GM23338 (cell line): ENCODE measurements around the gene TPX2. TPM values are rescaled to one million over a fixed set of nuclear protein-coding genes. Genes with fewer than 3 reads are reported as not detected.

Experiments used
- ATAC-seq: fragments of 200-7000 bp; cut with Tn5 transposase; 3 replicates; pipeline ENCODE4 v1.9.1; 2020
- DNase-seq: peaks from one replicate; pipeline ENCODE4 v3.0.0-alpha.2; 2015; ENCODE audit warnings: low spot score
- H2AFZ ChIP-seq: fragments of 200-600 bp; sonication (generic); 2 replicates; pipeline ENCODE4 v1.8.0; 2016; ENCODE audit warnings: antibody characterized with exemption, mild to moderate bottlenecking, moderate library complexity
- H3F3A ChIP-seq: fragments of 200-600 bp; sonication (generic); replicated peaks from 2 replicates; pipeline ENCODE4 v1.8.0; 2017; ENCODE audit warnings: antibody characterized with exemption, mixed run types, low read depth
- H3K27ac ChIP-seq: fragments of 200-600 bp; sonication (generic); 2 replicates; pipeline ENCODE4 v1.6.1; 2016; ENCODE audit warnings: low read depth
- H3K27me3 ChIP-seq: fragments of 200-600 bp; sonication (generic); 2 replicates; pipeline ENCODE4 v1.8.0; 2016; ENCODE audit warnings: mild to moderate bottlenecking, mixed run types, moderate library complexity; ENCODE audit not compliant: insufficient read depth
- H3K36me3 ChIP-seq: fragments of 200-600 bp; sonication (generic); 2 replicates; pipeline ENCODE4 v1.8.0; 2016; ENCODE audit warnings: mild to moderate bottlenecking; ENCODE audit not compliant: insufficient read depth
- H3K4me1 ChIP-seq: fragments of 200-600 bp; sonication (generic); 2 replicates; pipeline ENCODE4 v1.8.0; 2016; ENCODE audit warnings: mild to moderate bottlenecking, moderate library complexity; ENCODE audit not compliant: insufficient read depth
- H3K4me2 ChIP-seq: fragments of 200-600 bp; sonication (generic); 2 replicates; pipeline ENCODE4 v1.7.1; 2017; ENCODE audit warnings: mixed run types
- H3K4me3 ChIP-seq: fragments of 200-600 bp; sonication (generic); 2 replicates; pipeline ENCODE4 v1.6.1; 2016; ENCODE audit warnings: mixed run types
- H3K79me2 ChIP-seq: fragments of 200-600 bp; sonication (generic); replicated peaks from 2 replicates; pipeline ENCODE4 v1.8.0; 2017; ENCODE audit warnings: mild to moderate bottlenecking; ENCODE audit not compliant: insufficient read depth
- H3K9me2 ChIP-seq: fragments of 200-600 bp; sonication (generic); 2 replicates; pipeline ENCODE4 v1.8.0; 2017; ENCODE audit not compliant: insufficient read depth
- H4K20me1 ChIP-seq: fragments of 200-600 bp; sonication (generic); replicated peaks from 2 replicates; pipeline ENCODE4 v1.8.0; 2017; ENCODE audit warnings: mild to moderate bottlenecking; ENCODE audit not compliant: insufficient read depth
- H3K27ac Mint-ChIP-seq: 2 replicates; pipeline ENCODE4 v1.8.0; 2020; ENCODE audit warnings: inconsistent platforms, mild to moderate bottlenecking, moderate library complexity, mixed read lengths
- H3K27me3 Mint-ChIP-seq: 3 replicates; pipeline ENCODE4 v1.8.0; 2022; ENCODE audit warnings: low read depth, mild to moderate bottlenecking, moderate library complexity, mixed read lengths, inconsistent platforms; ENCODE audit not compliant: insufficient read depth, poor library complexity
- H3K36me3 Mint-ChIP-seq: 3 replicates; pipeline ENCODE4 v1.8.0; 2021; ENCODE audit warnings: low read depth, mild to moderate bottlenecking, inconsistent platforms, moderate library complexity, mixed read lengths
- H3K4me1 Mint-ChIP-seq: 3 replicates; pipeline ENCODE4 v1.8.0; 2020; ENCODE audit warnings: mild to moderate bottlenecking, inconsistent platforms, mixed read lengths
- H3K4me3 Mint-ChIP-seq: 3 replicates; pipeline ENCODE4 v1.8.0; 2021; ENCODE audit warnings: moderate library complexity, mild to moderate bottlenecking, inconsistent platforms, mixed read lengths
- H3K9me3 Mint-ChIP-seq: 3 replicates; pipeline ENCODE4 v1.8.0; 2020; ENCODE audit warnings: moderate library complexity, mild to moderate bottlenecking, inconsistent platforms, mixed read lengths
- CREB1 ChIP-seq: fragments of 250-450 bp; sonication (Bioruptor Pico); IDR thresholded peaks from 2 replicates; pipeline ENCODE4 v1.5.0; 2020; ENCODE audit warnings: low read depth, mild to moderate bottlenecking, moderate library complexity
- CTCF ChIP-seq, 2 experiments: fragments of 200-600 bp in 1 of 2; sonication (generic) in 1 of 2; conservative IDR thresholded peaks; 2 replicates each; pipeline versions ENCODE4 v1.5.1 to v1.6.1; 2016 to 2017; ENCODE audit warnings: antibody characterized with exemption in 2 of 2, low read depth in 2 of 2, mild to moderate bottlenecking in 2 of 2, moderate library complexity in 1 of 2
- ETS1 ChIP-seq: IDR thresholded peaks from 2 replicates; pipeline ENCODE4 v1.6.1; 2016; ENCODE audit warnings: antibody characterized with exemption
- EZH2 ChIP-seq: fragments of 200-600 bp; sonication (generic); IDR thresholded peaks from one replicate; pipeline ENCODE4 v1.8.0; 2017; ENCODE audit warnings: antibody characterized with exemption, mild to moderate bottlenecking, low read depth; ENCODE audit not compliant: unreplicated experiment
- EZH2phosphoT487 ChIP-seq: fragments of 200-600 bp; sonication (generic); IDR thresholded peaks from one replicate; pipeline ENCODE4 v1.8.1; 2018; ENCODE audit warnings: antibody characterized with exemption; ENCODE audit not compliant: unreplicated experiment
- JUNB ChIP-seq: IDR thresholded peaks from one replicate; pipeline ENCODE4 v1.6.1; 2016; ENCODE audit warnings: antibody characterized with exemption; ENCODE audit not compliant: unreplicated experiment
- NANOG ChIP-seq: IDR thresholded peaks from 2 replicates; pipeline ENCODE4 v1.6.1; 2016; ENCODE audit warnings: antibody characterized with exemption, borderline replicate concordance
- POLR2AphosphoS5 ChIP-seq: IDR thresholded peaks from 2 replicates; pipeline ENCODE4 v1.6.1; 2016; ENCODE audit warnings: antibody characterized with exemption, low read depth
- REST ChIP-seq: IDR thresholded peaks from one replicate; pipeline ENCODE4 v1.6.1; 2018; ENCODE audit warnings: antibody characterized with exemption; ENCODE audit not compliant: unreplicated experiment
- STAT1 ChIP-seq: IDR thresholded peaks from one replicate; pipeline ENCODE4 v1.6.1; 2016; ENCODE audit warnings: antibody characterized with exemption; ENCODE audit not compliant: unreplicated experiment
- ZNF114 ChIP-seq: fragments of 250-450 bp; sonication (Bioruptor Pico); IDR thresholded peaks from 2 replicates; pipeline ENCODE4 v1.5.0; 2020; ENCODE audit warnings: mild to moderate bottlenecking, moderate library complexity
- ZNF331 ChIP-seq: fragments of 250-450 bp; sonication (Bioruptor Pico); IDR thresholded peaks from 2 replicates; pipeline ENCODE4 v1.5.0; 2020; ENCODE audit warnings: low read depth, mild to moderate bottlenecking, moderate library complexity
- ZNF462 ChIP-seq: fragments of 250-450 bp; sonication (Bioruptor Pico); IDR thresholded peaks from 2 replicates; pipeline ENCODE4 v1.5.0; 2020; ENCODE audit warnings: mild to moderate bottlenecking, moderate library complexity
- polyA plus RNA-seq: library from polyadenylated mRNA; unstranded; fragments of >200 nt; fragmentation: Nextera tagmentation; extraction: Ambion mirVana; gene quantifications from 2 replicates; pipeline ENCODE4 v1.2.1, GENCODE V29; 2016
- total RNA-seq: library from RNA; depleted of rRNA; stranded (reverse); fragments of >200 nt; shearing (Covaris generic); gene quantifications from 2 replicates; pipeline ENCODE4 v1.2.3, GENCODE V29; 2014

The TPX2 gene
- total and polyA plus RNA-seq, 2 experiments from 2014 or later, result 101 to 159 TPM

GRCh38 chr20:31699801-31700728, 39.0 kb upstream of the TPX2 start:
- Histone ChIP-seq H3K79me2 (peaks cover 100% of the 10 kb centered on the region), H3K27me3 (no peaks in the 10 kb centered on the region), H3F3A (peaks cover 8% of the 10 kb centered on the region; the same call in 1 of the 2 replicates), H3K9me2 (0 out of 2 replicates have a peak, but pooled peaks cover 2% of the 10 kb centered on the region), H3K27ac (peak overlapping the region; percentile 34; the same call in 1 of the 2 replicates), H3K4me3 (no peak overlapping the region), H2AFZ (no peak overlapping the region), H3K36me3 (no peaks in the 10 kb centered on the region), H3K4me2 (no peak overlapping the region), H4K20me1 (peaks cover 11% of the 10 kb centered on the region), H3K4me1 (peaks cover 24% of the 10 kb centered on the region)
- H3K9me3 Mint-ChIP-seq, result no peaks in the 10 kb centered on the region; the same call in 2 of the 3 replicates
- H3K36me3 Mint-ChIP-seq, result peaks cover 17% of the 10 kb centered on the region
- DNase-seq (no peak), ATAC-seq (no peak)
- TF ChIP-seq NANOG (no peak), POLR2AphosphoS5 (no peak), ZNF462 (no peak), ZNF114 (no peak), JUNB (no peak), EZH2phosphoT487 (no peak), CREB1 (no peak), REST (no peak), STAT1 (no peak), EZH2 (no peak), CTCF (conservative IDR thresholded peaks at IDR 0.05; ENCODE audit: low read depth in 2 of 2) (no peak), ETS1 (no peak), ZNF331 (CRISPR knock-in tag) (no peak)
- H3K4me1 Mint-ChIP-seq, result peaks cover 25% of the 10 kb centered on the region
- no peak overlapping the region for H3K4me3 Mint-ChIP-seq
- no peak overlapping the region for H3K27ac Mint-ChIP-seq
- H3K27me3 Mint-ChIP-seq, result peaks cover 6% of the 10 kb centered on the region
